CD4-positive, alpha-beta memory T cell (primary cell): ENCODE results near the gene MAPK7. TPM values are rescaled to one million over a fixed set of nuclear protein-coding genes. Genes with fewer than 3 reads are reported as not detected.
A peak's percentile ranks its signal among the peaks of the same experiment; 100 is the strongest.

Source experiments
- CTCF ChIA-PET: fragments of 350-600 bp; sonication (Branson Sonifier 250); formaldehyde crosslinking; loops from one replicate; lab custom pipeline; 2021; ENCODE audit warnings: inconsistent platforms; ENCODE audit not compliant: partially characterized antibody; lab: Charles Lee
- POLR2A ChIA-PET: fragments of 350-600 bp; sonication (Branson Sonifier 250); formaldehyde crosslinking; loops from one replicate; lab custom pipeline; 2021; ENCODE audit not compliant: partially characterized antibody; lab: Charles Lee
- DNase-seq, 5 donors: peaks; one replicate each; pipeline versions ENCODE4 v3.0.0 to v3.0.0-alpha.2; 2020 to 2022; ENCODE audit warnings: mixed read lengths in 1 of 5
- H3K27ac ChIP-seq: one replicate; pipeline ENCODE4 v1.7.0; 2013; ENCODE audit warnings: low read depth, low read length
- H3K27me3 ChIP-seq: 2 replicates; pipeline ENCODE4 v1.7.0; 2013; ENCODE audit warnings: mild to moderate bottlenecking, low read length, moderate library complexity; ENCODE audit not compliant: insufficient read depth
- H3K36me3 ChIP-seq: 2 replicates; pipeline ENCODE4 v1.7.0; 2013; ENCODE audit warnings: mild to moderate bottlenecking, low read length, moderate library complexity; ENCODE audit not compliant: insufficient read depth
- H3K4me1 ChIP-seq: 2 replicates; pipeline ENCODE4 v1.7.0; 2013; ENCODE audit warnings: mild to moderate bottlenecking, low read length, moderate library complexity; ENCODE audit not compliant: insufficient read depth
- H3K4me3 ChIP-seq, 2 donors: one replicate each; pipeline ENCODE4 v1.7.0; 2013; ENCODE audit warnings: low read length in 2 of 2, mild to moderate bottlenecking in 1 of 2
- H3K9me3 ChIP-seq, 2 donors: one replicate each; pipeline ENCODE4 v1.7.0; 2013; ENCODE audit warnings: low read length in 2 of 2, control low read depth in 1 of 2; ENCODE audit not compliant: control insufficient read depth in 1 of 2
- H3K27ac Mint-ChIP-seq, 7 donors: one replicate each; pipeline ENCODE4 v1.8.0; 2020 to 2021; ENCODE audit warnings: mixed read lengths in 7 of 7, mild to moderate bottlenecking in 6 of 7, inconsistent platforms in 3 of 7, moderate library complexity in 3 of 7
- H3K27me3 Mint-ChIP-seq, 2 donors: one replicate each; pipeline ENCODE4 v1.8.0; 2020 to 2021; ENCODE audit warnings: mixed read lengths in 2 of 2
- H3K36me3 Mint-ChIP-seq, 2 donors: one replicate each; pipeline ENCODE4 v1.8.0; 2020 to 2021; ENCODE audit warnings: mixed read lengths in 2 of 2, inconsistent platforms in 1 of 2, mild to moderate bottlenecking in 1 of 2
- H3K4me1 Mint-ChIP-seq, 4 donors: one replicate each; pipeline ENCODE4 v1.8.0; 2020 to 2021; ENCODE audit warnings: mixed read lengths in 4 of 4, mild to moderate bottlenecking in 1 of 4
- H3K4me3 Mint-ChIP-seq, 8 donors: one replicate each; pipeline ENCODE4 v1.8.0; 2020 to 2021; ENCODE audit warnings: mixed read lengths in 8 of 8, mild to moderate bottlenecking in 7 of 8, moderate library complexity in 6 of 8, inconsistent platforms in 3 of 8
- H3K9me3 Mint-ChIP-seq, 8 donors: one replicate each; pipeline ENCODE4 v1.8.0; 2020 to 2021; ENCODE audit warnings: mixed read lengths in 8 of 8, mild to moderate bottlenecking in 5 of 8, inconsistent platforms in 3 of 8, moderate library complexity in 1 of 8
- intact Hi-C: fragments of 100-400 bp; cut with micrococcal nuclease; formaldehyde crosslinking; loops from one replicate; pipeline ENCODE4 v1.15.1; 2023
- polyA plus RNA-seq, 2 donors: library from polyadenylated mRNA; unstranded; fragments of 300-500 nt; fragmentation: Illumina TruSeq; gene quantifications; one replicate each; pipeline ENCODE4 v1.2.3, GENCODE V29; 2021
- total RNA-seq, 2 experiments: library from RNA; stranded (reverse); gene quantifications; one replicate each; pipeline ENCODE4 v1.2.3, GENCODE V29; 2021

MAPK7 gene
- total and polyA plus RNA-seq, 4 experiments from 2014 or later: 2.1 to 26.2 (median 15.9) TPM

DNA sequence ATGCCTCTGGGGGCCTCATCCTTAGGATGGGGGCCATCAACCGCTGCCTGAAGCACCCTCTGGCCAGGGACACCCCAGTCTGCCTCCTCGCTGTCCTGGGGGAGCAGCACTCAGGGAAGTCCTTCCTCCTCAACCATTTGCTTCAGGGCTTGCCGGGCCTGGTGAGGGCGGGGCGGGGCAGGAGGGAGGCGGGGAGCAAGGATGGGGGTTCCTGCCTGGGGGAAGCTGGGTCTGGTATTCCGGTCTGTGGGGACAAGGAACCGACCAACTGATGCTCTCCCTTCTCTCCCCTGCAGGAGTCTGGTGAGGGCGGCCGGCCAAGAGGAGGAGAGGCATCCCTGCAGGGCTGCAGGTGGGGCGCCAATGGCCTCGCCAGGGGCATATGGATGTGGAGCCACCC, 34.7 kb downstream of the MAPK7 start:
- CTCF ChIA-PET: no interaction called here
- POLR2A ChIA-PET: no interaction called here
- no peaks in the 10 kb centered on the region for H3K27me3 ChIP-seq
- DNase-seq: no peak
- peaks cover 3% of the 10 kb centered on the region for H3K4me1 ChIP-seq
- H3K36me3 ChIP-seq: no peaks in the 10 kb centered on the region
- Mint-ChIP-seq H3K4me3 (no peak overlapping the region), H3K9me3 (no peaks in the 10 kb centered on the region), H3K36me3 (no peaks in the 10 kb centered on the region), H3K27ac (no peak overlapping the region), H3K4me1 (peaks cover 0 to 12% (median 5%) of the 10 kb centered on the region in 4 donors), H3K27me3 (no peaks in the 10 kb centered on the region)
- no peak overlapping the region for H3K4me3 ChIP-seq
- intact Hi-C loops: no loop called here
- no peaks in the 10 kb centered on the region for H3K9me3 ChIP-seq
- no peak overlapping the region for H3K27ac ChIP-seq

DNA sequence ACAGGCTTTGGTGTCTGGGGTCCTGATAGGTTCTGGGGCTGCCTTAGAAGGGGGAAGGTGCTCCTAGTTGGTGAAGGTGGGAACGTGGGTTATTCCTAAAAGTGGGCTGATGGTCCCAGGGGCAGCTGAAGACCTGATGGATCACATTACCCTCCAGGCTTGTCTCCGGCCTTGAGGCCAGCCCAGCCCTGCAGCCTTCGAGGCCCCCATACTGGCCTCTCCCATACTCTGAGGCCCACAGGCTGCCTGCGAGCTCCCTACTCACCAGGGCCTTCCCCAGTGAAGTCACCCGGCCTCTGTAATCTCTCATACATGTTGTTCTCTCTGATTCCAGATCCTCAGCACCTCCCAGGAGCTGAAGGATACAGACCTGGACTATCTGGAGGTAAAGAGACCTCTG, 35.5 kb downstream of the MAPK7 start:
- POLR2A ChIA-PET: no interaction called here
- H3K36me3 ChIP-seq: no peaks in the 10 kb centered on the region
- H3K4me3 ChIP-seq: no peak overlapping the region
- Mint-ChIP-seq H3K4me1 (peaks cover 1 to 16% (median 9%) of the 10 kb centered on the region in 4 donors), H3K9me3 (no peaks in the 10 kb centered on the region), H3K27ac (no peak overlapping the region), H3K27me3 (no peaks in the 10 kb centered on the region), H3K4me3 (no peak overlapping the region), H3K36me3 (no peaks in the 10 kb centered on the region)
- no peak overlapping the region for H3K27ac ChIP-seq
- DNase-seq: no peak
- CTCF ChIA-PET: no interaction called here
- H3K27me3 ChIP-seq: no peaks in the 10 kb centered on the region
- intact Hi-C loops: no loop called here
- H3K4me1 ChIP-seq: peaks cover 4% of the 10 kb centered on the region
- H3K9me3 ChIP-seq: no peaks in the 10 kb centered on the region

DNA sequence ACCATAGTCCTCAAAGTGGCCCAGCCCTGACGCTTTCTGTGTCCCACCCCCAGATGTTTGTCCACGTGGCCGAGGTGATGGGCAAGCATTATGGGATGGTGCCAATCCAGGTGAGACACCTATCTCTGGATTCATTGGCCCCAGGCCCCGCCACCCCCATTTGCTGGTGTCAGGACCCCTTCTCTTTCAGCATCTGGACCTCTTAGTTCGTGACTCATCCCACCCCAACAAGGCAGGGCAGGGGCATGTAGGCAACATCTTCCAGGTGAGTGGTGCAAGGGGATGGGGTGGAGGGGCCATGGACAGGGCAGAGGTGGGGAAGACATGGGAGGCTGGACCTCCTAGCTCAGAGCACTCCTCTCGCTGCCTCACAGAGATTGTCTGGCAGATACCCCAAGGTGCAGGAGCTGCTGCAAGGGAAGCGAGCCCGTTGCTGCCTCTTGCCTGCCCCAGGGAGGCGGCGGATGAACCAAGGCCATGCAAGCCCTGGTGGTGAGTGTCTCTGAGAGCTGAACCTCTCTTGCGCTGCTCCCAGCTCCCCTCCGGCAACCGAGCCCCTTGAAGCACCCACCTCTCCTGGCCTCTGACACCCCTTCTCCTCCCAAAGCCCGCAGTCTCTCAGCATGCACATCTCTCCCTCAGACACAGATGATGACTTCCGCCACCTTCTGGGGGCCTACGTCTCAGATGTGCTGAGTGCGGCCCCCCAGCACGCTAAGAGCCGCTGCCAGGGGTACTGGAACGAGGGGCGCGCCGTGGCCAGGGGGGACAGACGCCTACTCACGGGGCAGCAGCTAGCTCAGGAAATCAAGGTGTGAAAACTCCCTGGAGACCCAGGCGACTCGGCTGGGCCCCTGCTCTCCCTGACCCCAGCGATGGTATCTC, 36.3 kb downstream of the MAPK7 start:
- ChIA-PET CTCF (no interaction called here), POLR2A (no interaction called here)
- Histone ChIP-seq H3K4me3 (no peak overlapping the region), H3K27ac (no peak overlapping the region), H3K27me3 (no peaks in the 10 kb centered on the region), H3K4me1 (peaks cover 4% of the 10 kb centered on the region), H3K9me3 (no peaks in the 10 kb centered on the region), H3K36me3 (no peaks in the 10 kb centered on the region)
- Mint-ChIP-seq H3K36me3 (no peaks in the 10 kb centered on the region), H3K4me1 (peaks cover 2 to 20% (median 9%) of the 10 kb centered on the region in 4 donors), H3K9me3 (no peaks in the 10 kb centered on the region), H3K27ac (no peak overlapping the region), H3K4me3 (no peak overlapping the region), H3K27me3 (no peaks in the 10 kb centered on the region)
- no peak for DNase-seq
- intact Hi-C loops: no loop called here

DNA sequence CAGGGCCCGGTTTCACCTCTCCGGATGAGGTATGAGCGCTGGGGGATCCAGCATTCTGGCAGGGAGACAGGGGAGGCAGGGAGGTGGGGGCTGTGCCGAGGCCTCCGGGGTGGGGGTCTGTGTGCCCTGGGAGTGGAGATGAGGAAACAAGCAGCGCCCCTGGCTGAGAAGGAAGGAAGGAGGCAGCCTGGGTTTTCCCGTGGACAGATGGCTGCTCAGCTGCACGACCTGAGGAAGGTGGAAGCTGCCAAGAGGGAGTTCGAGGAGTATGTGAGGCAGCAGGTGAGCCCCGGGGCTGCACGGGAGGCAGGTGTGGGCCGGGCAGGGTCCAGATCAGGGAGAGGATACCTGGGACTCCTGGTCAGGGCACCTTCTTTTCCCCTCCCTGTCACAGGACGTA, 37.0 kb downstream of the MAPK7 start:
- POLR2A ChIA-PET: no interaction called here
- H3K36me3 Mint-ChIP-seq: no peaks in the 10 kb centered on the region
- intact Hi-C loops: no loop called here
- peak overlapping the region in 1 of 7 donors; percentile 22 for H3K27ac Mint-ChIP-seq
- no peaks in the 10 kb centered on the region for H3K9me3 ChIP-seq
- H3K4me3 ChIP-seq: no peak overlapping the region
- no peak overlapping the region for H3K27ac ChIP-seq
- no peaks in the 10 kb centered on the region for H3K36me3 ChIP-seq
- peaks cover 4% of the 10 kb centered on the region for H3K4me1 ChIP-seq
- H3K27me3 Mint-ChIP-seq: no peaks in the 10 kb centered on the region
- peaks cover 2 to 20% (median 9%) of the 10 kb centered on the region in 4 donors for H3K4me1 Mint-ChIP-seq
- DNase-seq: no peak
- no peaks in the 10 kb centered on the region for H3K27me3 ChIP-seq
- CTCF ChIA-PET: no interaction called here
- H3K9me3 Mint-ChIP-seq: no peaks in the 10 kb centered on the region
- H3K4me3 Mint-ChIP-seq: no peak overlapping the region

DNA sequence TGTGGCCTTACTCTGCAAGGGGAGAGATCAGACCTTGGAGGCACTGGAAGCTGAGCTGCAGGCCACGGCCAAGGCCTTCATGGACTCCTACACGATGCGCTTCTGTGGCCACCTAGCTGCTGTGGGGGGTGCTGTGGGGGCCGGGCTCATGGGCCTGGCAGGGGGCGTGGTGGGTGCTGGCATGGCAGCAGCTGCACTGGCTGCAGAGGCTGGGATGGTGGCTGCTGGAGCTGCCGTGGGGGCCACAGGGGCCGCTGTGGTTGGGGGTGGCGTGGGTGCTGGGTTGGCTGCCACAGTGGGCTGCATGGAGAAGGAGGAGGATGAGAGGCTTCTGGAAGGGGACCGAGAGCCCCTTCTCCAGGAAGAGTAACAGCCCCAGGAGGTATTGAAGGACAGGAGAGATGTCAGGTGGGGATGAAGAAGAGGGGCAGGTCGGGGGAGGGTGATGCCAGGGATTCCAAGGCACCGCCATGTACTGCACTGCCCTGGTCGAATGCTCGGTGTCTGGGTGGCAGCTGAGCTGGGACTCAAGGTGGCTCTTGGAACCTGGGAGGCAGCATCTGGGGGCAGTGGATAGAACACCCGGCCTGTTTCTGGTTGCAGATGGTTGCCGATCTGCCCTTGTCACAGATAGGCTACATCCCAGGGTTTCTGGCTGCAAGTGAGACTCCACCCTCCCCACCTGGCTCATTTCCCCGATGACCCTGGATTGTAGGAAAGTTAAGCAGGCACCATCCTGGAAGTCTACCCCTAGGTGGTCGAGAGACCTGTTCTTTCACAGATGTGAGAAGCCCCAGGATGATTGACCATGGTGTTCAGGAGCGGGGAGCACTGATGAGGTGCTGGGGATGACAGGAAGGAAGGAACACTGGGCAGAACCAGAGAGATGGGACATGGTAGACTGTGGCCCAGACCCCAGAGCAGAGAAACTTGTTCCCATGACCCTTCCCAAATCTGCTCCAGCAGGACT, 37.8 kb downstream of the MAPK7 start:
- Mint-ChIP-seq H3K36me3 (no peaks in the 10 kb centered on the region), H3K27me3 (no peaks in the 10 kb centered on the region), H3K9me3 (no peaks in the 10 kb centered on the region), H3K4me3 (no peak overlapping the region), H3K4me1 (peaks cover 2 to 20% (median 9%) of the 10 kb centered on the region in 4 donors), H3K27ac (no peak overlapping the region)
- Histone ChIP-seq H3K4me1 (peaks cover 4% of the 10 kb centered on the region), H3K27me3 (no peaks in the 10 kb centered on the region), H3K9me3 (no peaks in the 10 kb centered on the region), H3K27ac (no peak overlapping the region), H3K4me3 (no peak overlapping the region), H3K36me3 (no peaks in the 10 kb centered on the region)
- CTCF ChIA-PET: no interaction called here
- POLR2A ChIA-PET: no interaction called here
- intact Hi-C loops: no loop called here
- no peak for DNase-seq

DNA sequence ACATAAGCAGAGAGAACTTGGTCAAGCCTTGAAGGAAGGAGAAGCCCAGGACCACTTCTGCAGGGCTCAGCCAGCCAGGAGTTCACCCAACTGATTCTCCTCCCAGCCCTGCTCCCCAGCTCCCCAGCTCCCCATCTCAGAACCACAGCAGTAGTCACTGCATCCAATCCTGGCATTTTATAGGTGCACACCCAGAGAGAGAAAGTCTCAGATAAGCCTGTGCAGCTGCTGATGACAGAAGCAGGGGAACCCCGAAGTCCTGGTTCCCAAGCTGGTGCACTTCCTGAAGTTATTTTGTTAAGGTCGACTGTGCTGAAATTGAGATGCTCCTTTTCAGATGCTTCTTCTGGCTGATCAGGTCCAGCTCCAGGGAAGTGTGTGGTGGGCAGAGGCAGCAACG, 39.3 kb downstream of the MAPK7 start:
- Histone ChIP-seq H3K9me3 (no peaks in the 10 kb centered on the region), H3K27ac (no peak overlapping the region), H3K4me1 (peaks cover 4% of the 10 kb centered on the region), H3K27me3 (no peaks in the 10 kb centered on the region), H3K36me3 (no peaks in the 10 kb centered on the region), H3K4me3 (no peak overlapping the region)
- Mint-ChIP-seq H3K27ac (peak overlapping the region in 4 of 7 donors; percentile 55 to 78 (median 76)), H3K27me3 (no peaks in the 10 kb centered on the region), H3K4me3 (peak overlapping the region in 2 of 8 donors; percentile 4 to 17), H3K4me1 (peaks cover 2 to 20% (median 9%) of the 10 kb centered on the region in 4 donors), H3K9me3 (no peaks in the 10 kb centered on the region), H3K36me3 (no peaks in the 10 kb centered on the region)
- ChIA-PET POLR2A (interaction anchor here (0.5 kb wide), 1 partner anchor 111 kb away, joined by 3 read pairs; no protein-coding TSS in a partner anchor), CTCF (interaction anchor here (0.5 kb wide), 1 partner anchor 99 kb away, joined by 3 read pairs; no protein-coding TSS in a partner anchor)
- no peak for DNase-seq
- intact Hi-C loops: no loop called here
